HG03575 (cell line): ENCODE data around the gene PKNOX1.
"Not testable (repeated sequence)": the region's sequence is repeated elsewhere in the genome, so short reads cannot be mapped to it uniquely, and the experiment has no call there.

Experiments used
- ATAC-seq: cut with Tn5 transposase; IDR thresholded peaks from one replicate; pipeline ENCODE4 v1.9.1; 2021; ENCODE audit not compliant: unreplicated experiment, insufficient number of reproducible peaks, low FRiP score; ENCODE audit errors: extremely low read depth

Gene PKNOX1

DNA sequence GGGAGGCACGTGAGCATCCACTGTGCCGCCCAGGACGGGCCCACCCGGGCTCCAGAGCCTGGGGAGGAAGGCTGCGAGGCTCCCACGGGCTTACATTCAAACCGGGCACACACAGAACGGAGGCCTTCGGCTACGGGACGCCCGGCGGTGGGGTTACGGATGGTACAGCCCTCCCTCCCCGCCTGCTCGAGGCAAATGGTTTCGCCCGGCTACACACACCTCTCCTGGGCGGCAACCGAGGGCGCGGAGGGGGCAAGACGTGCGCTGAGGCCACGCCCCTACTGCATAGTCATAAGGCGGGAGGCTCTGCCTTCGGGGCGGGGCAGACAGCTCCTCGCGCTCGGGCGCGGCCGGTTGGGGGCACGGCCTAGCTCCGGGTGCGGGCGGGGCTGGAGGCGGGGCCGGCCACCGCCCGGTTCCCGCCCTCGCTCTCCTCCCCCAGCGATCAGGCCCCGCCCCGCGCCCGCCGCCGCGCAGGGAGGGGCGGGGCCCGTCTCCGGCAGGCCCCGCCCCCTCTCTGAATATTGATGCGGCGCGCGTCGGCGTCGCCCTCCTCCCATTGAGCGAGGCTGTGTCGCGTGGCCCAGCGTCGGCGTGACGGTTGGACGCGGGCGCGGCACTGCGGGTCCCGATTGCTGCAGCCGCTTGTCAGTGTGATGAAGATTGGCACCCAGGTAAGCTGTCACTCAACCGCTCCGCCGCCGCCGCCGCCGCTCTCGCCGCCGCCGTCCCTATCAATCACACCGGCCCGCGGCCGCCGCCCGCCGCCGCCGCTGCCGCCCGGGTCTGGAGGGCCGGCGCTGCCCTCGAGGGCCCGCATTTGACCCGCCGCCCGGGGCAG, at the start of gene PKNOX1:
TSS of gene PKNOX1 (plus strand) at position 572 of the 841 bp plus-strand sequence. CDS start 29,820 bp downstream, outside the sequence.
- ATAC-seq, result peak; percentile 56

DNA sequence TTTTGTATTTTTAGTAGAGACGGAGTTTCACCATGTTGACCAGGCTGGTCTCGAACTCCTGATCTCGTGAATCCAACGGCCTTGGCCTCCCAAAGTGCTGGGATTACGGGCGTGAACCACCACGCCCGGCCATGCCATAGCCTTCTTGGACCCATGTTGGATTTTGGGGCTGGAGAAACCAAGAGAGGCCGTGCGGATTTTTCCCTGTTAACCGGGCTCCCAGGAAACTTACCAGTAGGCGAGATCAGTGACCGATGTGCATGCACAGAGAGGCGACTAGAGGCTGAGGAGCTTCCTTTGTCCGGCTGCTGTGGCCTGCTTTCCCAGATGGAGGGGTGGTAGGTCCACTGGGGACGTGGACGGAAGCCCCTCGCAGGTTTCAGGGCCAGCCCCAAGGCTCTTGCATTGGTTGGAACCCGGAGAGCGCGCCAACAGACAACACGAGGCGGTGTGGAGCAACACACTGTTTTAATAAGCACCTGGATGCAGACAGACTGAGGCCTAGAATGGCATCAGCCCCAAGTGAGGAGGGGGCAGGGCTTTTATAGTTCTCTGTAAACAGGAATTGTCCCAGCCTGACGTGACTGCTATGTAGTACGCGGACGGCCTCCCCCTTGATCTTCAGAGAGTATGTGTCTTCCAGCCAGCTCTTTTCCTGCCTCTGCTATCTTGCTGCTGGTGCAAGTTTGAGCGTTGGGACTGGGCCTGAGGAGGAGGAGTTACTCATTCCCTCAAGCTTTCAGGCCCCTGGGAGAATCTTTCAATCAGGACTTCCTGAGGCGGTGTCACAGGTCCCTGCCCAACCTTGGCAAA, 49.0 kb upstream of the PKNOX1 start, which contains the start of gene ERVH48-1:
TSS of gene ERVH48-1 (minus strand) at position 517 of the 813 bp plus-strand sequence. CDS start 6,624 bp downstream, outside the sequence.
- ATAC-seq, result no peak

- ATAC-seq, result not testable (repeated sequence)
Observed at GRCh38 chr21:42927474-42928200, 46.7 kb upstream of the PKNOX1 start.

DNA sequence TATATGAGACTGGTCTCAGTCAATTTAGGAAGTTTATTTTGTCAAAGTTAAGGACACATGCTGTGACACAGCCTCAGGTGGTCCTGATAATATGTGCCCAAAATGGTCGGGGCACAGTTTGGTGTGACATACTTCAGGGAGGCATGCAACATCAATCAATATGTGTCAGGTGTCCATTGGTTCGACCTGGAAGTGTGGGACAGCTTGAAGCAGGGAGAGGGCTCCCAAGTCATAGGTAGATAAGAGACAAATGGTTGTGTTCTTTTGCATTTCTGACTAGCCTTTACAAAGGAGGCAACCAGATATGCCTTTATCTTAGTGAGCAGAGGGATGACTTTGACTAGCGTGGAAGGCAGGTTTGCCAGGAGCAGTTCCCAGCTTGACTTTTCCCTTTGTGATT, 44.4 kb upstream of the PKNOX1 start:
- no peak for ATAC-seq

DNA sequence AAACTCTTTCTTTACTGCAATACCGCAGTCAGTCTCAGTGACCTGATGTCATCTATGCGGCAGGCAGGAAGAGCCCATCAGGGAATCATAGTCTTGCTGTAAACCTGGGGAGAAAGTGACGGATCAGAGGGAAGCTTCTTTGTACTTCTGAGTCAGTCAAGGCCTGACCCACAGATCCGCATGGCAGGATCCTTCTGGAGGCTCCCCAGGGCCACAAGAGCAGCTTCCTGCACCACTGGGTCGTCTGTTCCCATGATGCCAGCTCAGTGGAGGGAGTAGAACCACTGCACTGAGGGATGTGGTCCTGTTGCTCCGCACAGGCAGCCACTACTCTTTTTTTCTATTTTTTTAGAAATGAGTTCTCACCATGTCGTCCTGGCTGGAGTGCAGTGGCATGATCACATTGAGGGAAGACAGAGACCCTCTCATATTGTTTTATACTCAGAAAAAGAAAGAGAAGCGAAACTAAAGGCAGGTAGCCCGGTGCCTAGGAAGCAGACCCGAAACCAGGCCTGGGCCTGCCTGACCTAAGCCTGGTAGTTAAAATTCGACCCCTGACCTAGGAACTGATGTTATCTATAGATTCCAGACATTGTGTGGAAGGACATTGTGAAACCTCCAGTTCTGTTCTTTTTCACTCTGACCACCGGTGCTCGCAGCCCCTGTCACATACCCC, 42.7 kb upstream of the PKNOX1 start:
- ATAC-seq, result no peak

DNA sequence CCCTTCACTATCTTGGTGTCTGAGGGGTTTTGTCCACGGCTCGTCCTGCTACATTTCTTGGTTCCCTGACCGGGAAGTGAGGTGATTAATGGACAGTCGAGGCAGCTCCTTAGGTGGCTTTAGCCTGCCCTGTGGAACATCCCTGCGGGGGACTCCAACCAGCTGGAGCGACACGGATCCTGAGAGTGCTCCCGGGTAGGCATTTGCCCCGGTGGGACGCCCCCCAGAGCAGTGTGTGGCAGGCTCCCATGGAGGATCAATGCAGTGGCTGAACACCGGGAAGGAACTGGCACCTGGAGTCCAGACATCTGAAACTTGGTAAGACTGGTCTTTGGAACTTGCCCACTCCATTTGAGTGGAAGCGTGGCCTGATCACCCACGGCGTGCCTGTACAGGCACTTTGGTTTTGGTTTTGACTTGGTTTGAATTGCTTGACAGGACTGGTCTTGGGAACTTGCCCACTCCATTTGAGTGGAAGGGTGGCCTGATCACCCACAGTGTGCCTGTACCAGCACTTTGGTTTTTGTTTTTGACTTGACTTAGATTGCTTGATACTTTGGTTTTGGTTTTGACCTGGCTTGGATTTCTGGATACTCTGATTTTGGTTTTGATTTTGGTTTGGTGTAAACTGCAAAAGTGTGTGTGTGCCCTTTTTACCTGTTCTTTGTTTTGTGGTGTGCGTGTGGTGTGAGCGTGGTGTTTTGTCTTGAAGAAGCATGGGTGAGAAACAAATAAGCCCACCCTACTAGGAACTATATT, 41.8 kb upstream of the PKNOX1 start:
- not testable (repeated sequence) for ATAC-seq

GRCh38 chr21:42933137-42933970, 41.0 kb upstream of the PKNOX1 start:
- ATAC-seq, result not testable (repeated sequence)

GRCh38 chr21:42933973-42934372, 40.4 kb upstream of the PKNOX1 start:
- not testable (repeated sequence) for ATAC-seq

- ATAC-seq, result not testable (repeated sequence)
Observed at GRCh38 chr21:42936360-42936759, 38.0 kb upstream of the PKNOX1 start.

DNA sequence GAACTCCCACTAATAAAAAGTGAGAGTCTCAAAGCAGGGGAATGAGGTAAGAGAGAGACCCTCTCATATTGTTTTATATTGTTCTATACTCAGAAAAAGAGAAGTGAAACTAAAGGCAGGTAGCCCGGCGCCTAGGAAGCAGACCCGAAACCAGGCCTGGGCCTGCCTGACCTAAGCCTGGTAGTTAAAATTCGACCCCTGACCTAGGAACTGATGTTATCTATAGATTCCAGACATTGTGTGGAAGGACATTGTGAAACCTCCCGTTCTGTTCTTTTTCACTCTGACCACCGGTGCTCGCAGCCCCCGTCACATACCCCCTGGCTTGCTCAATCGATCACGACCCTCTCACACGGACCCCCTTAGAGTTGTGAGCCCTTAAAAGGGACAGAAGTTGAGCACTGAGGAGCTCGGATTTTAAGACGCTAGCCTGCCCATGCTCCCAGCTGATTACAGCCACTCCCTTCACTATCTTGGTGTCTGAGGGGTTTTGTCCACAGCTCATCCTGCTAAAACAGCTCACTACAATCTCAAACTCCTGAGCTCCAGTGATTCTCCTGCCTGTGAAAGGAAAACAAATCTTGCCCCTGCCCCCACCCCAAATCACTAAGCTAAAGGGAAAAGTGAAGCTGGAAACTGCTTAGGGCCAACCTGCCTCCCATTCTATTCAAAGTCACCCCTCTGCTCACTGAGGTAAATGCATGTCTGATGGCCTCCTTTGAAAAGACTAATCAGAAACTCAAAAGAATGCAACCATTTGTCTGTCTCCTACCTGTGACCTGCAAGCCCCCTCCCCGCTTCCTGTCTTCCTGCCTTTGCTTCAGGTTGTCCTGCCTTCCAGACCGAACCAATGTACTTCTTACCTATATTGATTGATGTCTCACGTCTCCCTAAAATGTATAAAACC, 37.1 kb upstream of the PKNOX1 start:
- ATAC-seq, result not testable (repeated sequence)

DNA sequence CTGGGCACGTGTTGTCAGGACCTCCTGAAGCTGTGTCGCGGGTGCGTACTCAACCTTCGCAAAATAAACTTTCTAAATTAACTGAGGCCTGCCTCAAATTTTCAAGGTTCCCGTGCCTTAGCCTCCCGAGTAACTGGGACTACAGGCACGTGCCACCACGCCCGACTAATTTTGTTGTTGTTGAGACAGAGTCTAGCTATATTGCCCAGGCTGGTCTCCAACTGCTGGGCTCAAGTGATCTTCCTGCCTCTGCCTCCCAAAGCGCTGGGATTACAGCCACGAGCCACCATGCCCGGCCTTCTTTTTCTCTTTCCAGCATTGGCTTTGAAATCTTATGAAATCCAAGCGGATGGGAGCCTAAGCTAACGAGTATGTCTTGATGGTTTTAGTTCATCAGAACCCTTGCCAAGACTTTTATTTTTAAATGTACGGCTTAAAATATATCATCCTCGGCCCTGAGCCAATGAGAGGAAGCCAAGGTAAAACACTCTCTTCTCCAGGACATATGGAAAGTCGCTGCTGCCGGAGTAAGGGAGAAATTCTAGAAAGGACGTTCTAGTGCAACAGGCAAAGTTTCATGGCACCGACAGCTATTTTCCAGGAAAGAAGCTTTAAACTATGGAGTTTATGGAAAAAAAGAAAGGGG, 36.3 kb upstream of the PKNOX1 start:
- ATAC-seq, result no peak

- ATAC-seq, result not testable (repeated sequence)
Observed at GRCh38 chr21:42938606-42938995, 35.8 kb upstream of the PKNOX1 start.

DNA sequence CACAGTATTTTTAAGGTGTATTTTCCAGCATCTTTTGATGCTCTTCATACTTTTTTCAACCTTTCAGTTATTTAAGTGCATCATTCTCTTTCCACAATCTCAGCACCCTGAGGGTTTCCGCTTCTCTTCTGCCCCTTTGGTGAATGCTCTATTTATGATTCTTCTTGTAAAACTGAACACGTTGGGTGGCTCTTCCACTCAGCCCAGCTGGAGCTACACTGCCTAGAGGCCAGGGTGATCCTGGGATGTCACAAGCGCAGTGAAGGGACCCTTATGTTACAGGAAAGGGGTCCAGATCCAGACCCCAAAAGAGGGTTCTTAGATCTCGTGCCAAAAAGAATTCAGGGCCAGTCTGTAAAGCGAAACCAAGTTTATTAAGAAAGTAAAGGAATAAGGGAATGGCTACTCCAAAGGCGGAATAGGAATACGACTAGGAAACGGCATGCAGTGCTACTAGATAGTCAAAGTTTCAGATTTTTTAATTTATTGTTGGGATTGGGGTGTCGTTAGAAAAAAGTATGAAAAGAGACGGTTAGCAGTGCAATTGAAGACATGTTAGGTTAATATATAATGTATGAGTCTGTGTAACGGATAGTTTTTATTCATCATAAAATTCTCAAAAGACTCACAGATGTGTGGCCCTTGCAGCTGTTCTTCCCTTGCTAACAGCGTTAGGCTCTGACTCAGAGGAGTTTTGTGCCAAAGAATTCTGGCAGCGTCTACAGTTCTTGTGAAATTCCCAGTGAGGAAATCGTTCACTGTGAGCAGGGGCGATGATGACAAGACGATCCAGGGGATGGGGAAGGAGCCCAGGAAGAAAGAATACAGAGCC, 34.6 kb upstream of the PKNOX1 start:
- ATAC-seq, result no peak

DNA sequence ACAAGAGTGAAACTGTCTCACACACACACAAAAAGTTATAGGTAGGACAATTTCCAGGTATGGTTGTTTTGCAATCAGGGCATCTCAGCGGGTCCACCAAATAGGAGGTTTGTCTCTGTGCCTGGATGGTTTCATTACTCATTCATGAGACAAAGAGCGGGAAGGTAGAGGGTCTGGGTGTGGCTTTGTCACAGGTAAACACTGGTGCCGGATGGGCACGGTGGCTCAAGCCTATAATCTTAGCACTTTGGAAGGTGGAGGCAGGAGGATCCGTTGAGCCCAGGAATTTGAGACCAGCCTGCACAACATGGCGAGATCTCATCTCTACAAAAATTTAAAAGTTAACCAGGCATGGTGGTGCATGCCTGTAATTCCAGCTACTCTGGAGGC, 32.7 kb upstream of the PKNOX1 start:
- ATAC-seq, result no peak

DNA sequence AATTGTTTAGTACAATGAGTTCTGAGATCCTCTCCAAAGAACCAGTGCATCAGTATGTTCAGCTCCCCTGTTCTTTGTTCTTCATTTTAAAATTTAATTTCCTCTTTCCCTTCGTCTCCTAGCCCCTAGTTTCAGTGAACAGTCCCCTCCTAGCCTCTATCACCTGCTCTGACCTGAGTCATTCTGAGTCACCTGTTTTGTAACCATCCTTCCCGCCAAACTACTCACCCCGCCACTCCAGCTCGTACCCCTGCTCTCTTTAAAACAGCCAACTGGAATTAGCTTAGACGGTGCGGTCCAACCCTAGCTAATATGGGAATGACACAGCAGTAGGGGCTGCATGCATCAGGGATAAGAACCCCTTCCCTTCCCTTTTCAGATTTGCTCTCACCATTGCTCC, 32.1 kb upstream of the PKNOX1 start:
- no peak for ATAC-seq
